ENCODE measurements around the gene HEYL.
A peak's percentile ranks its signal among the peaks of the same experiment; 100 is the strongest.
"Not testable (repeated sequence)": the region's sequence is repeated elsewhere in the genome, so short reads cannot be mapped to it uniquely, and the experiment has no call there.

Gene HEYL

DNA sequence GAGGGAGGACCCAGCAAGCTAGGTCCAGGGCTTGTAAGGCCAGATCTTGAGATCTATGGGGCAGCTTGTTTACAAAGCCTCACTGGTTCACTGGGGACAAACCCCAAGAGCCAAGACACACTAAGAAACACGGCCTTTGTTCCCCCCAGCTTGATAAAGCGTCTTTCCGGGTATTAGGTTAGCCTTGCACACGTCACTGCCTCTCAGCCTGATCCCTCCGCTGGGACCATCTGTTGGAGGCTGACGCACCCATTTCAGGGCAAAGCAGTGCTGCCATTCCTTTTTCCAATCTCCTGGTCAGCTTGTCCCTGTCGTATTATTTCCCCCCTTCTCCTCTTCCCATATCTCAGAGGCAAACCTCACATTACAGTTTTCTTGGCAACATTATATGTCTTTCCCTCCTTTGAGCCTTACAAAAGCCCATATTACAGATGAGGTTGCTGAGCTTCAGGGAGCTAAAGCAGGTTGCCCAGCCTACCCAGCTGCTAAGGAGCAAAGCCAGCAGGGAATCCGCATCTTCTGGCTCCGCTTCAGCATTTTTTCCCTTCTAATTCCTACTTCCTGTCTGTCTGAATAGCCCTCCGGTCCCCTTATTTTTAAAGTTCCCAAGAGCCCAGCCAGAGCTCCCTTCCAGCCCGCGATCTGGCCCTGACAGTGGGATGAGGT, 4.1 kb downstream of the HEYL start:
- DNase-seq: no peak

GRCh38 chr1:39633422-39633821, 6.0 kb downstream of the HEYL start:
- DNase-seq: no peak

GRCh38 chr1:39632682-39633417, 6.6 kb downstream of the HEYL start:
- peak; percentile 91 for DNase-seq

DNA sequence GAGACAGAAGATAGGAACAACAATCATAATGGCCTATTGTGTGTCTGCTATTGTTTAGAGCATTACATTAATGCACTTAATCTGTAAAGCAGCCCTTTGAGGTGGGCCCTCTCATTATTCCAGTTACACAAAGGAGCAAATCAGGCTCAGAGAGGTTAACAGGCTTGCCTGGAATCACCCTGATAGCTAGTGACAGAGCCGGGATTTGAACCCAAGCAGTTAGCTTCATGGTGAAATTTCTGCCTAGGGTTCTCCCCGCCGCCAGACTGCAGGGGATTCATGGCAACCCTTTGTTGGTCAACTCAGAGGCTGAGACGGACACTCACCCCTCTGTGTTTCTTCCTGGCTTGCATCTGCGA, 7.1 kb downstream of the HEYL start:
- no peak for DNase-seq

- DNase-seq: no peak
These were observed 7.8 kb downstream of the HEYL start for GRCh38 chr1:39631361-39632322.

- no peak for DNase-seq
These were observed 10.6 kb downstream of the HEYL start for GRCh38 chr1:39628807-39629350.

GRCh38 chr1:39626646-39627045, 12.8 kb downstream of the HEYL start:
- no peak for DNase-seq

GRCh38 chr1:39625462-39626273, 13.8 kb downstream of the HEYL start:
- peak; percentile 80 for DNase-seq

- DNase-seq: no peak
These were observed 14.4 kb downstream of the HEYL start for GRCh38 chr1:39625009-39625408.

- no peak for DNase-seq
These were observed 16.4 kb downstream of the HEYL start for GRCh38 chr1:39623053-39623452.

DNA sequence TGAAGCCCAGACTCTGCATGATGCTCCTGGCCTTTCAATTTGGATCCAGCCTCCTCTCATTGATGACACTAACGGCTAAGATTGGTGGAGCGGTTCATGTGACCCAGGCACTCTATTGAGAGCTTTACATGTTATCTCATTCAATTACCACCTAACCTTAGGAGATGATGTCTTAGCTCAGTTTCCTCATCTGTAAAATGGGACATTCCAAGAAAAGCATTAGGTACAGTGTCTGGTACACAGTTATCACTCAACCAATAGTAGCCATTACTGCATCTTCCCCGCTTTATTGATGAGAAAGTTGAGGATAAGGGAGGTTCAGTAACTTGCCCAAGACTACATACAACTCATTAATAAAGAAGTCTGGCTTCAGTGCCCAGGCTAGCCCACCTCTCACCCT, 17.0 kb downstream of the HEYL start:
- DNase-seq: no peak

DNA sequence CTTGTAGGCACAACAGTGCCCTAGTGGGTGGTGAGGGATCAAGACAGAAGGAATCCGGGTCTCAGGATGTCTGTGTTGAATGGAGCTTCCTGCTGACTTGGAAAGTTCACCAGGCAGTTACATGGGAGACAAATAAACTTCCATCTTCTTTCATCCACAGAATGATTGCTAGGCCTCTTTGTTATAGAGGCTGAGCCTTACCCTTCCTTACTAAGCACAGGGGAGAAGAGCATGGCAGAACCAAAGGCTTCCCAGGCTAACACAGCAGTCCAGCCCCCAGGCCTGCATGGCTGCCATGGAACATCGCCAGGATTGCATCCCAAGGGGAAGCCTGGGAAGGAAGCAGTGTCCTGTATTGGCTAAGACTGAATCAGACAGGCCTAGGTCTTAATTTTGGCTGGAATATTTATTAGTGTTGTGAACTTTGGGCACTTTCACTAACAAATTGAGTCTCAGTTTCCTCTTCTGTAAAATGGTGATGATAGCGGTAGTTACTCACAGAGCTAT, 18.7 kb downstream of the HEYL start:
- no peak for DNase-seq

- no peak for DNase-seq
These were observed 21.9 kb downstream of the HEYL start for GRCh38 chr1:39617488-39618049.

GRCh38 chr1:39615086-39615673, 24.3 kb downstream of the HEYL start:
- DNase-seq: no peak

- DNase-seq: no peak
These were observed 25.0 kb downstream of the HEYL start for GRCh38 chr1:39614488-39614887.

- DNase-seq: no peak
These were observed 26.2 kb downstream of the HEYL start for GRCh38 chr1:39613250-39613649.

DNA sequence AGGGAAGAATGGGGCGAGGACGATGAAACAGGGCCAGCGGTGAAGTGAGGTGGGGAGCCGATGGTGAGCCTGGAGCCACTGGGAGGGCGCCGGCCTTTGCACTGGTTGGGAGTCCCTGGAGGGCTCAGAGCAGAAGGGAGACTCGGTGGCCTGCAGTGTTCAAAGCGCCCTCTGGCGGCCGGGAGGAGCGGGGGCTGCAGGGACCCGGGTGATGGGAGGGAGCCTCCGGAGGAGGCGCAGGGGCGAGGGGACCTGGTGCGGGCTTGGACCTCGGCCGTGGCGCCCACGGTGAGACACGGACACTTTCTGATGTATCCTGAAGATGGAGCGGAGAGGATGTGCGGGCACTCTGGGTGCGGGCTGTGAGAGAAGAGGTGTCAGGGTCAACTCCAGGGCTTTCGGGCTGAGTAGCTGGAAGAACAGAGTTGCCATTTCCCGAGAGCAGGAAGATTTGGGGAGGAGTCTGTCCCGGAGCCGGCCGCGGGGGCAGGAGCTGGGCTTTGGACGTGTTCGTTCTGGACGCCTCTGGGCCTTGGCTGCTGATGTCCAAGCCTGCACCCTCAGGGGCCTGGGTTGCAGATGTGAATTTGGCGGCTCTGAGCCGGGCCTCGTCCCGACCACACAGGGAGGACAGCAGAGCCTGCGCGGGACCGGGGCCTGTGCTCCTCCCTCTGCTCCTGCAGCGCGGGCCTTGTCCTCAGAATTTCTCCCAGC, 29.7 kb downstream of the HEYL start:
- peak; percentile 94 for DNase-seq

- no peak for DNase-seq
These were observed 30.5 kb downstream of the HEYL start for GRCh38 chr1:39608921-39609320.

DNA sequence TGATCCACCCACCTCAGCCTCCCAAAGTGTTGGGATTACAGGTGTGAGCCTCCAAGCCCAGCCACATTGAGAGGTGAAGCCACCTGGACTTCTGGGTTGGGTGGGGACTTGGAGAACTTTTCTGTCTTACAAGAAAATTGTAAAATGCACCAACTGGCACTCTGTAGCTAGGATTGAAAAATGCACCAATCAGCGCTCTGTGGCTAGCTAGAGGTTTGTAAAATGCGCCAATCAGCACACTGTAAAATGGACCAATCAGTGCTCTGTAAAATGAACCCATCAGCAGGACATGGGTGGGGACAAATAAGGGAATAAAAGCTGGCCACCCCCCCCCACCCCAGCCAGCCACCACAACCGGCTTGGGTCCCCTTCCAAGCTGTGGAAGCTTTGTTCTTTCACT, 35.8 kb downstream of the HEYL start:
- not testable (repeated sequence) for DNase-seq

GRCh38 chr1:39601667-39602255, 37.7 kb downstream of the HEYL start:
- DNase-seq: not testable (repeated sequence)
